Neuronal stem cell (in vitro differentiated cells): Measurements from ENCODE around the gene PTH1R.

Experiments
- DNase-seq: peaks from one replicate; pipeline ENCODE4 v3.0.0-alpha.2; 2013; ENCODE audit warnings: low spot score
- H2AFZ ChIP-seq: one replicate; pipeline ENCODE4 v1.6.1; 2013; ENCODE audit warnings: mild to moderate bottlenecking, low read length, inconsistent platforms
- H2AK5ac ChIP-seq: 2 replicates; pipeline ENCODE4 v1.6.1; 2013; ENCODE audit warnings: low read depth, mild to moderate bottlenecking, inconsistent platforms, low read length, moderate library complexity, mixed read lengths
- H2BK120ac ChIP-seq: 2 replicates; pipeline ENCODE4 v1.6.1; 2013; ENCODE audit warnings: low read depth, mild to moderate bottlenecking, inconsistent platforms, low read length, moderate library complexity, mixed read lengths
- H2BK12ac ChIP-seq: one replicate; pipeline ENCODE4 v1.6.1; 2013; ENCODE audit warnings: low read length, inconsistent platforms
- H2BK15ac ChIP-seq: 2 replicates; pipeline ENCODE4 v1.6.1; 2013; ENCODE audit warnings: mild to moderate bottlenecking, low read length, inconsistent platforms, mixed read lengths
- H2BK5ac ChIP-seq: one replicate; pipeline ENCODE4 v1.6.1; 2013; ENCODE audit warnings: inconsistent platforms, mild to moderate bottlenecking, low read length, moderate library complexity
- H3K14ac ChIP-seq: one replicate; pipeline ENCODE4 v1.6.1; 2013; ENCODE audit warnings: low read length, inconsistent platforms
- H3K18ac ChIP-seq: 2 replicates; pipeline ENCODE4 v1.6.1; 2013; ENCODE audit warnings: low read length, inconsistent platforms
- H3K23ac ChIP-seq: 2 replicates; pipeline ENCODE4 v1.6.1; 2013; ENCODE audit warnings: low read depth, mild to moderate bottlenecking, mixed read lengths, low read length, inconsistent platforms; ENCODE audit not compliant: poor library complexity
- H3K27ac ChIP-seq: replicated peaks from 3 replicates; pipeline ENCODE4 v1.5.1; 2013; ENCODE audit warnings: low read length, inconsistent platforms
- H3K27me3 ChIP-seq, 3 experiments: 2 replicates each; pipeline ENCODE4 v1.6.1; 2013; ENCODE audit warnings: low read length in 3 of 3, mild to moderate bottlenecking in 2 of 3, inconsistent platforms in 1 of 3, low read depth in 1 of 3, mixed read lengths in 1 of 3, moderate library complexity in 1 of 3; ENCODE audit not compliant: control insufficient read depth in 3 of 3, insufficient read depth in 3 of 3
- H3K36me3 ChIP-seq, 2 donors: replicated peaks in 1 of 2; 2 replicates each; pipeline ENCODE4 v1.6.1; 2013; ENCODE audit warnings: low read length in 2 of 2; ENCODE audit not compliant: control insufficient read depth in 2 of 2, insufficient read depth in 2 of 2
- H3K4ac ChIP-seq: 2 replicates; pipeline ENCODE4 v1.6.1; 2013; ENCODE audit warnings: inconsistent platforms, mild to moderate bottlenecking, low read length, moderate library complexity
- H3K4me1 ChIP-seq, 2 donors: 1 replicate in 1 of 2; 2 replicates in 1 of 2; pipeline ENCODE4 v1.6.1; 2013; ENCODE audit warnings: low read length in 2 of 2, low read depth in 1 of 2; ENCODE audit not compliant: control insufficient read depth in 2 of 2, insufficient read depth in 1 of 2
- H3K4me2 ChIP-seq: one replicate; pipeline ENCODE4 v1.6.1; 2013; ENCODE audit warnings: mild to moderate bottlenecking, low read length, inconsistent platforms; ENCODE audit not compliant: insufficient read depth, poor library complexity, severe bottlenecking
- H3K4me3 ChIP-seq, 2 donors: 2 replicates each; pipeline ENCODE4 v1.5.1; 2013; ENCODE audit warnings: low read length in 2 of 2, mild to moderate bottlenecking in 2 of 2, inconsistent platforms in 1 of 2, moderate library complexity in 1 of 2
- H3K79me1 ChIP-seq: one replicate; pipeline ENCODE4 v1.6.1; 2013; ENCODE audit warnings: low read depth, mild to moderate bottlenecking, inconsistent platforms, low read length, moderate library complexity
- H3K9ac ChIP-seq: one replicate; pipeline ENCODE4 v1.6.1; 2013; ENCODE audit warnings: mild to moderate bottlenecking, low read depth, low read length, inconsistent platforms; ENCODE audit not compliant: poor library complexity
- H3K9me3 ChIP-seq, 2 donors: replicated peaks in 1 of 2; 2 replicates each; pipeline versions ENCODE3 to v1.6.1; 2013; ENCODE audit warnings: low read length in 2 of 2, mild to moderate bottlenecking in 2 of 2, inconsistent platforms in 1 of 2, low read depth in 1 of 2, mixed read lengths in 1 of 2, moderate library complexity in 1 of 2; ENCODE audit not compliant: control insufficient read depth in 2 of 2, insufficient read depth in 1 of 2
- H4K8ac ChIP-seq: one replicate; pipeline ENCODE4 v1.6.1; 2013; ENCODE audit warnings: low read depth, mild to moderate bottlenecking, inconsistent platforms, low read length, moderate library complexity
- H4K91ac ChIP-seq: one replicate; pipeline ENCODE4 v1.6.1; 2013; ENCODE audit warnings: low read length, low read depth, mild to moderate bottlenecking, inconsistent platforms; ENCODE audit not compliant: poor library complexity
- WGBS, 2 donors: extraction: QIAGEN DNeasy Blood & Tissue Kit; methylation state at CpG; one replicate each; pipeline ENCODE4 v1.1.7; 2013; ENCODE audit warnings: missing lambda C conversion rate in 2 of 2, mixed read lengths in 1 of 2; ENCODE audit not compliant: insufficient read length in 2 of 2, insufficient replicate concordance in 1 of 2; ENCODE audit errors: extremely low coverage in 2 of 2; 5-methylcytosine and 5-hydroxymethylcytosine counted together

PTH1R gene

DNA sequence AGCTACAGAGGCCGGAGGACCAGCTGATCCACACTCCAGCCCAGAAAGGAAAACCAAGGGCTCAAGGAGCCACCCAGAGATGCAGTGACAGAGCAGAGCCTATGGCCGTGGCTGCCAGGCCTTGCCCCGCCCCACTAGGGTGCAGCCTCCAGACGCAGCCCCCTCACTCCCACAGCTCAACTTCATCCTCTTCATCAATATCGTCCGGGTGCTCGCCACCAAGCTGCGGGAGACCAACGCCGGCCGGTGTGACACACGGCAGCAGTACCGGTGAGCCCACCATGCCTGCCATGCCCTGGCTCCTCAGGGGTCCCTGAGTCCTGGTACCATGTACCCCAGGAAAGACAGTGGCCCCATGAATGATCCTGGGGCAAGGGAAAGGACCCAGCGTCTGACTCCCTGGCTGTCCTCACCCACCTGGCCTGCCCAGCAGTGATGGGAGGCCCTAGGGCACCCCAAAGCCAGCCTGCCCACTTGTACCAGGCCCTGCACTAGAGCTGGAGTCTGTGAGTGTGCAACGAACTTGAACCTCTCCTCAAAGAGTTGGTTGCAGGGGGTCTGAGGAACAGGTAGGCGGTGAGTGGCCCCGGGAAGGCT lies 24.2 kb downstream of the PTH1R start:
- Histone ChIP-seq H3K23ac (peak overlapping the region; percentile 91), H3K4me2 (no peak overlapping the region), H2BK15ac (peak overlapping the region; percentile 49), H2AK5ac (no peak overlapping the region), H3K27ac (no peak overlapping the region), H2BK120ac (no peak overlapping the region), H3K9me3 (peaks cover 0 to 2% of the 10 kb centered on the region in 2 donors), H3K27me3 (peaks cover 0 to 9% (median 6%) of the 10 kb centered on the region in 3 experiments), H3K4me3 (no peak overlapping the region), H2BK5ac (no peak overlapping the region), H3K14ac (peak overlapping the region; percentile 17), H4K91ac (no peak overlapping the region), H3K79me1 (peaks cover 2% of the 10 kb centered on the region), H3K36me3 (no peaks in the 10 kb centered on the region), H3K4me1 (no peaks in the 10 kb centered on the region), H3K9ac (no peak overlapping the region), H2AFZ (no peak overlapping the region), H3K4ac (peak overlapping the region; percentile 53), H4K8ac (no peak overlapping the region), H2BK12ac (peak overlapping the region; percentile 58), H3K18ac (peak overlapping the region; percentile 19)
- DNase-seq: no peak
- no CpG with 5 or more reads among the region's 17 CpGs for WGBS, 2 donors

DNA sequence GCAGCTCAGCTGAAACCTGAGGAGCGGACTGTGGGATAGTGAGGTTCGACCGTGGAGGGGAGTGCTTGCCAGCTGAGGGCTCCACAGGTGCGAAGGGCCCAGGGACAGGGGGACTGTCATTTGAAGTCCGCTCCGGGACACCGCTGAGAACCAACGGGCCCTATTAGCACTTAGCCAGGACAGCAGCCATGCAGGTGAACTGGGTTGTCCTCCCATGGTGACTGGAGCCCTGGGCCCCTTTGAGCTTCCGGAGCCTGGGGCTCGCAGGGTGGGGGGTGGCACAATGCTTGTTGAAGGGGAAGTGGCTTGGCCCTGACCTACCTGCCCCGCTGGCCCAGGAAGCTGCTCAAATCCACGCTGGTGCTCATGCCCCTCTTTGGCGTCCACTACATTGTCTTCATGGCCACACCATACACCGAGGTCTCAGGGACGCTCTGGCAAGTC lies 24.7 kb downstream of the PTH1R start:
- Histone ChIP-seq H2BK120ac (no peak overlapping the region), H3K23ac (peak overlapping the region; percentile 10), H2BK12ac (no peak overlapping the region), H4K91ac (no peak overlapping the region), H3K27me3 (peaks cover 0 to 6% (median 5%) of the 10 kb centered on the region in 3 experiments), H3K27ac (no peak overlapping the region), H2AFZ (no peak overlapping the region), H4K8ac (no peak overlapping the region), H3K36me3 (no peaks in the 10 kb centered on the region), H3K4me1 (no peaks in the 10 kb centered on the region), H3K79me1 (peaks cover 2% of the 10 kb centered on the region), H2BK15ac (peak overlapping the region; percentile 49), H3K4me2 (no peak overlapping the region), H2AK5ac (no peak overlapping the region), H3K4ac (no peak overlapping the region), H3K14ac (no peak overlapping the region), H3K9me3 (peaks cover 0 to 2% of the 10 kb centered on the region in 2 donors), H3K18ac (peak overlapping the region; percentile 19), H3K4me3 (no peak overlapping the region), H2BK5ac (no peak overlapping the region), H3K9ac (no peak overlapping the region)
- no peak for DNase-seq
- no CpG with 5 or more reads among the region's 15 CpGs for WGBS, 2 donors

DNA sequence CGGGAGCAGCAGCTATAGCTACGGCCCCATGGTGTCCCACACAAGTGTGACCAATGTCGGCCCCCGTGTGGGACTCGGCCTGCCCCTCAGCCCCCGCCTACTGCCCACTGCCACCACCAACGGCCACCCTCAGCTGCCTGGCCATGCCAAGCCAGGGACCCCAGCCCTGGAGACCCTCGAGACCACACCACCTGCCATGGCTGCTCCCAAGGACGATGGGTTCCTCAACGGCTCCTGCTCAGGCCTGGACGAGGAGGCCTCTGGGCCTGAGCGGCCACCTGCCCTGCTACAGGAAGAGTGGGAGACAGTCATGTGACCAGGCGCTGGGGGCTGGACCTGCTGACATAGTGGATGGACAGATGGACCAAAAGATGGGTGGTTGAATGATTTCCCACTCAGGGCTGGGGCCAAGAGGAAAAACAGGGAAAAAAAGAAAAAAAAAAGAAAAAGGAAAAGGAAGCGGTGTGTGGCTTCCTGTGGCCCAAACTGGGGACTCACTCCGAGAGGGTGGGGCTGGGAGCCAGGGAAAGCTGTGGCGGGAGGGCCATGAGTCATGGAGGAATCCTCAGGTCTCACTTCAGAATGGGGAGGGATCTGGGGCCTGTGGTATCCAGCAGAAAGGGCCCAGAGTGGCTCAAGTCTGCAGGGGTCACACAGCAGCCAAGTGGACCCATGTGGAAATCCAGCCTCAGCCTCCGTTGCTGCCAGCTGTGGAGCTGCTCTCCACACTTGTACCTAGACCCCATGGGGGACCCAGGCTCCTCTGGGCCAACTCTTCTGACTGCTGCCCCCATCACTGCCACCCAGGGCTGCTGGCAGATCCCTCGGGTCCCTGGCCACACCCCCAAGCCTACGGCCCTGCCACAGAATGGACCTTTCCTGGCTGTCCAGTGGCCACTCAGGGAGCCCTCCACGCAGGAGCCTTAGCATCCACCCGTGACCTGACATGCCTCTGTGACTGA lies 26.1 kb downstream of the PTH1R start:
- no peak overlapping the region for H2BK12ac ChIP-seq
- H2AK5ac ChIP-seq: no peak overlapping the region
- no peak overlapping the region for H2BK15ac ChIP-seq
- peaks cover 0 to 5% (median 5%) of the 10 kb centered on the region in 3 experiments for H3K27me3 ChIP-seq
- H3K27ac ChIP-seq: no peak overlapping the region
- no peak overlapping the region for H3K14ac ChIP-seq
- no peak overlapping the region for H3K4ac ChIP-seq
- no peak overlapping the region for H2BK5ac ChIP-seq
- no CpG with 5 or more reads among the region's 21 CpGs for WGBS, 2 donors
- H4K91ac ChIP-seq: no peak overlapping the region
- peaks cover 0 to 2% of the 10 kb centered on the region in 2 donors for H3K36me3 ChIP-seq
- H3K4me1 ChIP-seq: no peaks in the 10 kb centered on the region
- peak overlapping the region; percentile 11 for H3K18ac ChIP-seq
- no peak overlapping the region for H2AFZ ChIP-seq
- H3K9ac ChIP-seq: no peak overlapping the region
- H3K9me3 ChIP-seq: peaks cover 0 to 2% of the 10 kb centered on the region in 2 donors
- DNase-seq: no peak
- H3K4me3 ChIP-seq: no peak overlapping the region
- no peak overlapping the region for H3K23ac ChIP-seq
- H3K4me2 ChIP-seq: no peak overlapping the region
- peaks cover 2% of the 10 kb centered on the region for H3K79me1 ChIP-seq
- H4K8ac ChIP-seq: no peak overlapping the region
- no peak overlapping the region for H2BK120ac ChIP-seq
